HEK293 (cell line): ENCODE results near the gene NUDT8.
A peak's percentile ranks its signal among the peaks of the same experiment; 100 is the strongest.

ENCODE experiments used
- CTCF ChIA-PET: fragments of 350-600 bp; formaldehyde crosslinking; extraction: SDS; loops from one replicate; lab custom pipeline; 2021; ENCODE audit warnings: antibody characterized with exemption; lab: Yijun Ruan, JAX
- POLR2A ChIA-PET: fragments of 300-600 bp; formaldehyde crosslinking; extraction: SDS; loops from one replicate; lab custom pipeline; 2020; ENCODE audit warnings: antibody characterized with exemption, inconsistent platforms; lab: Yijun Ruan, JAX
- H3K27ac ChIP-seq: fragments of 200-500 bp; sonication (Bioruptor generic); 2 replicates; pipeline ENCODE4 v1.5.1; 2014; ENCODE audit warnings: low read depth, low read length, control low read depth, inconsistent platforms; ENCODE audit errors: extremely low read depth
- H3K36me3 ChIP-seq, 2 experiments: fragments of 200-500 bp in 1 of 2; sonication (Bioruptor generic) in 1 of 2; 1 replicate in 1 of 2; 2 replicates in 1 of 2; pipeline ENCODE4 v1.5.1; 2014 to 2017; ENCODE audit warnings: inconsistent platforms in 2 of 2, low read length in 2 of 2; ENCODE audit not compliant: control insufficient read depth in 2 of 2, insufficient read depth in 1 of 2
- H3K4me1 ChIP-seq: fragments of 200-500 bp; sonication (Bioruptor generic); 2 replicates; pipeline ENCODE4 v1.5.1; 2014; ENCODE audit warnings: mild to moderate bottlenecking, low read length, inconsistent platforms; ENCODE audit not compliant: control insufficient read depth, insufficient read depth
- H3K4me3 ChIP-seq: 2 replicates; pipeline ENCODE4 v1.5.1; 2011; ENCODE audit warnings: low read depth, mild to moderate bottlenecking, control low read depth, low read length, moderate library complexity
- H3K9me3 ChIP-seq: fragments of 200-500 bp; sonication (Bioruptor generic); 2 replicates; pipeline ENCODE4 v1.5.1; 2014; ENCODE audit warnings: low read depth, low read length, inconsistent platforms; ENCODE audit not compliant: control insufficient read depth, insufficient read depth
- ATF2 ChIP-seq: fragments of 450-650 bp; formaldehyde crosslinking; IDR thresholded peaks from 2 replicates; pipeline ENCODE4 v1.5.1; 2016; ENCODE audit warnings: missing biosample characterization, missing genetic modification characterization, low read depth
- KLF8 ChIP-seq: fragments of 450-650 bp; formaldehyde crosslinking; IDR thresholded peaks from 2 replicates; pipeline ENCODE4 v1.5.1; 2016; ENCODE audit warnings: missing biosample characterization, missing genetic modification characterization
- KLF9 ChIP-seq: fragments of 450-650 bp; formaldehyde crosslinking; IDR thresholded peaks from 2 replicates; pipeline ENCODE4 v1.5.1; 2016; ENCODE audit warnings: missing biosample characterization, missing genetic modification characterization, low read depth
- YY1 ChIP-seq: fragments of 450-650 bp; formaldehyde crosslinking; IDR thresholded peaks from 2 replicates; pipeline ENCODE4 v1.5.1; 2018; ENCODE audit warnings: missing biosample characterization, missing genetic modification characterization
- ZBTB11 ChIP-seq: fragments of 450-650 bp; formaldehyde crosslinking; conservative IDR thresholded peaks from 2 replicates; pipeline ENCODE4 v1.5.1; 2016; ENCODE audit warnings: low read depth, missing biosample characterization, missing genetic modification characterization
- ZBTB17 ChIP-seq: fragments of 450-650 bp; formaldehyde crosslinking; IDR thresholded peaks from 2 replicates; pipeline ENCODE4 v1.5.1; 2016; ENCODE audit warnings: missing biosample characterization, missing genetic modification characterization
- ZBTB26 ChIP-seq: fragments of 450-650 bp; formaldehyde crosslinking; optimal IDR thresholded peaks from 2 replicates; pipeline ENCODE3; 2016; ENCODE audit warnings: missing biosample characterization, mild to moderate bottlenecking, missing genetic modification characterization
- ZBTB6 ChIP-seq: fragments of 450-650 bp; formaldehyde crosslinking; IDR thresholded peaks from 2 replicates; pipeline ENCODE4 v1.5.1; 2017; ENCODE audit warnings: missing biosample characterization, missing genetic modification characterization
- ZBTB8A ChIP-seq: fragments of 450-650 bp; formaldehyde crosslinking; IDR thresholded peaks from 2 replicates; pipeline ENCODE4 v1.5.1; 2016; ENCODE audit warnings: missing biosample characterization, missing genetic modification characterization
- ZNF140 ChIP-seq: fragments of 450-650 bp; formaldehyde crosslinking; IDR thresholded peaks from 2 replicates; pipeline ENCODE4 v1.5.1; 2016; ENCODE audit warnings: missing biosample characterization, missing genetic modification characterization
- ZNF146 ChIP-seq: fragments of 450-650 bp; formaldehyde crosslinking; IDR thresholded peaks from 2 replicates; pipeline ENCODE4 v1.5.1; 2016; ENCODE audit warnings: missing biosample characterization, missing genetic modification characterization
- ZNF16 ChIP-seq: fragments of 450-650 bp; formaldehyde crosslinking; IDR thresholded peaks from 2 replicates; pipeline ENCODE4 v1.5.1; 2016; ENCODE audit warnings: low read depth, missing biosample characterization, missing genetic modification characterization
- ZNF211 ChIP-seq: fragments of 450-650 bp; formaldehyde crosslinking; IDR thresholded peaks from 2 replicates; pipeline ENCODE4 v1.5.1; 2016; ENCODE audit warnings: low read depth, missing biosample characterization, missing genetic modification characterization
- ZNF248 ChIP-seq: fragments of 450-650 bp; formaldehyde crosslinking; IDR thresholded peaks from 2 replicates; pipeline ENCODE4 v1.5.1; 2017; ENCODE audit warnings: missing biosample characterization, missing genetic modification characterization
- ZNF266 ChIP-seq: fragments of 450-650 bp; formaldehyde crosslinking; IDR thresholded peaks from 2 replicates; pipeline ENCODE4 v1.5.1; 2016; ENCODE audit warnings: missing biosample characterization, missing genetic modification characterization, low read depth
- ZNF350 ChIP-seq: fragments of 450-650 bp; formaldehyde crosslinking; IDR thresholded peaks from 2 replicates; pipeline ENCODE4 v1.5.0; 2017; ENCODE audit warnings: missing biosample characterization, mild to moderate bottlenecking, missing genetic modification characterization
- ZNF394 ChIP-seq: fragments of 450-650 bp; formaldehyde crosslinking; IDR thresholded peaks from 2 replicates; pipeline ENCODE4 v1.5.1; 2016; ENCODE audit warnings: missing biosample characterization, missing genetic modification characterization, mild to moderate bottlenecking, moderate library complexity, borderline replicate concordance
- ZNF473 ChIP-seq: fragments of 450-650 bp; formaldehyde crosslinking; IDR thresholded peaks from 2 replicates; pipeline ENCODE4 v1.5.1; 2017; ENCODE audit warnings: missing biosample characterization, missing genetic modification characterization
- ZNF514 ChIP-seq: fragments of 450-650 bp; formaldehyde crosslinking; IDR thresholded peaks from 2 replicates; pipeline ENCODE4 v1.5.1; 2016; ENCODE audit warnings: missing biosample characterization, missing genetic modification characterization
- ZNF558 ChIP-seq: fragments of 450-650 bp; formaldehyde crosslinking; IDR thresholded peaks from 2 replicates; pipeline ENCODE4 v1.5.1; 2016; ENCODE audit warnings: missing biosample characterization, missing genetic modification characterization
- ZNF610 ChIP-seq: fragments of 450-650 bp; formaldehyde crosslinking; IDR thresholded peaks from 2 replicates; pipeline ENCODE4 v1.5.1; 2016; ENCODE audit warnings: missing biosample characterization, missing genetic modification characterization, borderline replicate concordance
- ZNF629 ChIP-seq: fragments of 450-650 bp; formaldehyde crosslinking; IDR thresholded peaks from 2 replicates; pipeline ENCODE4 v1.5.1; 2017; ENCODE audit warnings: missing biosample characterization, missing genetic modification characterization
- ZNF658 ChIP-seq: fragments of 450-650 bp; formaldehyde crosslinking; IDR thresholded peaks from 2 replicates; pipeline ENCODE4; 2016; ENCODE audit warnings: missing biosample characterization, missing genetic modification characterization
- ZNF677 ChIP-seq: fragments of 450-650 bp; IDR thresholded peaks from 2 replicates; pipeline ENCODE4 v1.5.0; 2018; ENCODE audit warnings: missing biosample characterization, mild to moderate bottlenecking, missing genetic modification characterization, moderate library complexity
- ZNF768 ChIP-seq: fragments of 450-650 bp; formaldehyde crosslinking; IDR thresholded peaks from 2 replicates; pipeline ENCODE4 v1.5.1; 2018; ENCODE audit warnings: missing biosample characterization, mild to moderate bottlenecking, missing genetic modification characterization
- ZSCAN4 ChIP-seq: fragments of 450-650 bp; formaldehyde crosslinking; IDR thresholded peaks from 2 replicates; pipeline ENCODE4 v1.5.1; 2017; ENCODE audit warnings: missing biosample characterization, missing genetic modification characterization

Gene NUDT8

GRCh38 chr11:67651976-67652781 lies 22.4 kb upstream of the NUDT8 start (continued):
- TF ChIP-seq ZNF473 (tag by site-specific recombination) (no peak), ZNF140 (tag by site-specific recombination) (peak; percentile 58; the same call in 1 of the 2 replicates), ZNF629 (tag by site-specific recombination) (0 out of 2 replicates have a peak, but pooled peaks have one; percentile 24), ZBTB11 (peak; percentile 58), ZNF558 (tag by site-specific recombination) (0 out of 2 replicates have a peak, but pooled peaks have one; percentile 24), ZNF211 (tag by site-specific recombination) (no peak), ZNF394 (tag by site-specific recombination) (peak; percentile 88; the same call in 1 of the 2 replicates), ZNF266 (peak; percentile 44; the same call in 1 of the 2 replicates), ZNF350 (tag by site-specific recombination) (no peak), ZBTB8A (tag by site-specific recombination) (peak; percentile 39; the same call in 1 of the 2 replicates), ZNF146 (tag by site-specific recombination) (no peak)

- no peaks in the 10 kb centered on the region for H3K9me3 ChIP-seq
- H3K36me3 ChIP-seq, result no peaks in the 10 kb centered on the region
- ChIA-PET CTCF (interaction anchor here (3.1 kb wide), 1 partner anchor 9 kb away, joined by 14 read pairs; no protein-coding TSS in a partner anchor), POLR2A (no interaction called here)
- H3K4me1 ChIP-seq, result no peaks in the 10 kb centered on the region
- H3K4me3 ChIP-seq, result no peak overlapping the region
- H3K27ac ChIP-seq, result no peak overlapping the region
- TF ChIP-seq ZNF248 (tag by site-specific recombination) (no peak), ZNF610 (tag by site-specific recombination) (no peak), ZNF514 (tag by site-specific recombination) (no peak), ZNF658 (tag by site-specific recombination) (no peak), ZSCAN4 (tag by site-specific recombination) (peak; percentile 98), YY1 (tag by site-specific recombination) (no peak), ZBTB26 (peak; percentile 15), ZBTB17 (tag by site-specific recombination) (no peak), ZNF768 (tag by site-specific recombination) (0 out of 2 replicates have a peak, but pooled peaks have one; percentile 49), ATF2 (tag by site-specific recombination) (0 out of 2 replicates have a peak, but pooled peaks have one; percentile 31), KLF8 (tag by site-specific recombination) (no peak), ZBTB6 (tag by site-specific recombination) (no peak), ZNF677 (tag by site-specific recombination) (no peak), KLF9 (no peak), ZNF16 (no peak)
These were observed 20.1 kb upstream of the NUDT8 start for GRCh38 chr11:67649634-67650510.
